ENCODE measurements around the gene LPGAT1.
"Not testable (repeated sequence)": the region's sequence is repeated elsewhere in the genome, so short reads cannot be mapped to it uniquely, and the experiment has no call there.

LPGAT1 gene

DNA sequence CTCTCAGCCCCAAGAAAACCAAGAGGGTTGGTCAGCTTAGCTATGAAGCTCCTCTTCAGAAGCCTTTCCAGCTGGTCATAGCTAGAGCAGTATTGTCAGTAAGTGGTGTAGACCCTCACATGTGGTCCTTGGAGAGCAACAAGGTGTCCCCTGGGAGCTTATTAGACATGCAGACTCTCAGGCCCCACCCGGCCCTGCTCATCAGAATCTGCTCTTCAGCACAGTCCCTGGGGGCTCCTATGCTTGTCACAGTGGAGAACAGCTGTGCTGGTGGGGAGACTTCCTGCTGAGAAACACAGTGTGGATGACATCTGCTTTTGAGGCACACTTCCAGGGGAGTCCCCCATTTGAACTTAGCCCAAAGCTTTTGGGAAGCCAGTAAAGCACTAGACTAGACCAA is 133.2 kb downstream of the LPGAT1 start:
- DNase-seq (ENCODE audit: low read depth): no peak
- TF ChIP-seq, protein P1, sequence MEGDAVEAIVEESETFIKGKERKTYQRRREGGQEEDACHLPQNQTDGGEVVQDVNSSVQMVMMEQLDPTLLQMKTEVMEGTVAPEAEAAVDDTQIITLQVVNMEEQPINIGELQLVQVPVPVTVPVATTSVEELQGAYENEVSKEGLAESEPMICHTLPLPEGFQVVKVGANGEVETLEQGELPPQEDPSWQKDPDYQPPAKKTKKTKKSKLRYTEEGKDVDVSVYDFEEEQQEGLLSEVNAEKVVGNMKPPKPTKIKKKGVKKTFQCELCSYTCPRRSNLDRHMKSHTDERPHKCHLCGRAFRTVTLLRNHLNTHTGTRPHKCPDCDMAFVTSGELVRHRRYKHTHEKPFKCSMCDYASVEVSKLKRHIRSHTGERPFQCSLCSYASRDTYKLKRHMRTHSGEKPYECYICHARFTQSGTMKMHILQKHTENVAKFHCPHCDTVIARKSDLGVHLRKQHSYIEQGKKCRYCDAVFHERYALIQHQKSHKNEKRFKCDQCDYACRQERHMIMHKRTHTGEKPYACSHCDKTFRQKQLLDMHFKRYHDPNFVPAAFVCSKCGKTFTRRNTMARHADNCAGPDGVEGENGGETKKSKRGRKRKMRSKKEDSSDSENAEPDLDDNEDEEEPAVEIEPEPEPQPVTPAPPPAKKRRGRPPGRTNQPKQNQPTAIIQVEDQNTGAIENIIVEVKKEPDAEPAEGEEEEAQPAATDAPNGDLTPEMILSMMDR (conservative IDR thresholded peaks at IDR 0.05; ENCODE audit: low read depth, low read length): no peak
- no peak overlapping the region for H3K4me3 ChIP-seq (ENCODE audit: low read depth, low read length)

DNA sequence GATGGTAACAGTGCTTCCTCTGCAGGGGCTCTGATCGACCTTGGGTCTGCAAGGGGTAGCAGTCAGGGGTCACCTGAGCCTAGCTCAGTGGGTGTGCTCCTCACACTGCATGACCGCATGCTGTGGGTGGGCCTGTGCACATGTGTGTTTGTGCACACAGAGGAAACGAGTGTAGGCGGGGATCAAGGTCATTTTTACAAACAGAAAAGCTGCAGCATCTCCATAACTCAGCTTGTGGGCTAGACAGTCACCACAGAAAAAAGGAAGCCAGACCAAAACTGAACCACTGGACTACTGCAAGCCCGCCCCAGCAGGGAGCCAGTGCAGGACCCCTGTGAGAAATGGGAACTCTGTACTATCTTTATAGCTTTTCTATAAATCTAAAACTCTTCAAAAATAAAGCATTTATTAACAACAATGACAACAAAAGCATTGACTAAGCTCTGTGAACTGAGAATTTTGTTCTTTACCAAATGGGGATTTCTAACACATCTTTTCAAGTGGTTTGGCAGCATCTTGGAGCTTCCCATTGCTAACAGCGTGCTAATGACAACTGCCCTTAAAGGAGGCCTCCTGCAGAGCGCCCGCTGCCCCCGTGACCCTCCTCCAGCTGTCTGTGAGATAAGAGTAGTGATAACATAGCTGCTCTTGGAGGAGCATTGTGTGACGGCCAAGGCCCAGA is 135.3 kb downstream of the LPGAT1 start:
- no peak overlapping the region for H3K4me3 ChIP-seq (ENCODE audit: low read depth, low read length)
- TF ChIP-seq, protein P1 (conservative IDR thresholded peaks at IDR 0.05; ENCODE audit: low read depth, low read length): no peak
- DNase-seq (ENCODE audit: low read depth): peak; percentile 28

DNA sequence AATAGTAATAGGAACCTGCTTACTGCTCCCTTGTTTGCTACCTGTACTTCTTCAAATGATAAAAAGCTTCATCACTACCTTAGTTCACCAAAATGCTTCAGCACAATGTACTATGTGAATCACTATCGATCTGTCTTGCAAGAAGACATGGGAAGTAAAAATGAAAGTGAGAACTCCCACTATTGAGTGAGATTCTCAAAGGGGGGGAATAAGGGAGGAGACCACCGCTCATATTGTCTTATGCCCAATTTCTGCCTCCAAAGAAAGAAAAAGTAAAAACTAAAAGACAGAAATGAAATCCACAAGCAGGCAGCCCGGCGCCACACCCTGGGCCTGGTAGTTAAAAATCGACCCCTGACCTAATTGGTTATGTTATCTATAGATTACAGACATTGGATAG is 136.7 kb downstream of the LPGAT1 start:
- not testable (repeated sequence) for DNase-seq (ENCODE audit: low read depth); H3K4me3 ChIP-seq (ENCODE audit: low read depth, low read length)

Measured in choroid plexus epithelial cell (primary cell).